Retinal pigment epithelial cell (primary cell): ENCODE results near the gene PRR5L.

Experiments used
- DNase-seq: peaks from one replicate; pipeline ENCODE4 v3.0.0-alpha.2; 2010; ENCODE audit warnings: low read depth
- H3K4me3 ChIP-seq: 2 replicates; pipeline ENCODE4 v1.5.1; 2011; ENCODE audit warnings: mild to moderate bottlenecking, low read length, control low read depth, moderate library complexity
- CTCF ChIP-seq: conservative IDR thresholded peaks from 2 replicates; pipeline ENCODE4 v1.5.1; 2011; ENCODE audit warnings: low read depth, low read length, control low read depth, inconsistent platforms

PRR5L gene

GRCh38 chr11:36309779-36310178 is 13.7 kb downstream of the PRR5L start:
- no peak for DNase-seq
- TF ChIP-seq CTCF = no peak
- no peak overlapping the region for H3K4me3 ChIP-seq

DNA sequence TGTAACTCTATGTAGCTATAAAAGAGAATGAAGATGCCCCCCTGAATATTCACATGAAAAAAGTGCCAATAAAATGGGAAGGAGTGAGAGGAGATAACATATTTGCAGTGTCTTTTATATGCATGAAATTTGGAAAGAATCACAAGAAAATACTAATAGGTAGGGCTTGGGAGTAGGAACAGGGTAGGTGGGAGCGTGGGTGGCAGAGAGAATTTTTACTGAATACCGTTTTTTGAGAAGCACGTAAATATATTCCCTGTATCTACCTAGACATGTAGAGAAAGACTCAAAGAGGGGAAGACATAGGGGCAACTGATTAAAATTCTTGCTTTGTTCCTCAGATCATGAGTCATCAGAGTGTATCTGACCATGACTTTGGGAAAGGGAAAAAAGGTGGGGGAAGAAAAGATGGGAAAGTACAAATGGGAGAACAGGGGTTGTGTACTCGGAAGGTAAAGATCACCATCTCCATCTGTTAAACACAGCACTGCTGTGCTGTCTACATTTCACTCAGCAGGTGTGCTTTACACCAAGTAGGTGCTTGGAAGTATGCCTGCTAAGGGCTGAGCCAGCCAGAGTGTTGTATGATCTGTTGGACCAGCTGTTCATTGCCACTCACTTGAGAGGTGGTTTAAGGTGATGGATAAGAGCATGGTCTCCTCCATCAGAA is 16.0 kb downstream of the PRR5L start:
- no peak for DNase-seq
- no peak for TF ChIP-seq CTCF
- H3K4me3 ChIP-seq = no peak overlapping the region

DNA sequence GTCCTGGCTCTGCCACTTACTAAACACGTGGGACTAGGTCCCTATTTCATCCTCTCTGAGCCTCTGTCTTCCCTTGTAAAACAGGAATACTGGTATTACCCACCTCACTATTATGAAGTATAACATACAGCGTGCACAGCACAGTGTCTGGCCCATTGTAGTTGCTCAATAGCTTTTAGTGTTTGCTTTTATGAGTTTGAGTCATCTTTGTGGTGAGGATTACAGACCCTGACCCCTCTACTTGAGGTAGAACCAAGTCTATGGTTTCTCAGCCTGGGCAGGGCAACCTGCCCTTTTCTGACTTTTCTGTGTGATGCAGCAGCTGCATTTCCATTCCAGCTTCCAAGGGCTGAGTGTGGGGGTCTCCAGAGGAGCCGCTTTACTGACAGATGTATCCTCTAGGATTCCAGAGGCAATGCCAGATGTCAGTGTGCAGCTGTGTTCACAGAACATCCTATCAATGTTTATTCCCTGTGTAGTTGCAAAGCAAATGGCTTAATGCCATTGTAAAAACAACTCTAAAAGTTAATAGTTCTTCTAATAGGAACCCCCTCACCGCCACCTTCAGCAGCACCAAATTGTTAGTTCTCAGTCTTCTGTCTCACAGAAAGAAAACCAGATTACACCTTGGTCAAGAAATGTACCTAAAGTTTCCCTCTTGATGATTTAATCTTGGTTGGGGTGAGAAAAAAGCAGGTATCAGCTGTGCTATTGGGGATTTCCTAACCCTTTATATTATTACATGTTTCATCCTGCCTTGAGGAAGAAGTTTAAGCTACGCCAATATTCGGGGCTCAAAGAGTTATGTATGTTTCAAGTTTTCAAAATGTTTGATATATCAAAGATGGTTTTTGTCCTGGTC is 16.8 kb downstream of the PRR5L start:
- H3K4me3 ChIP-seq = no peak overlapping the region
- DNase-seq = no peak
- no peak for TF ChIP-seq CTCF

DNA sequence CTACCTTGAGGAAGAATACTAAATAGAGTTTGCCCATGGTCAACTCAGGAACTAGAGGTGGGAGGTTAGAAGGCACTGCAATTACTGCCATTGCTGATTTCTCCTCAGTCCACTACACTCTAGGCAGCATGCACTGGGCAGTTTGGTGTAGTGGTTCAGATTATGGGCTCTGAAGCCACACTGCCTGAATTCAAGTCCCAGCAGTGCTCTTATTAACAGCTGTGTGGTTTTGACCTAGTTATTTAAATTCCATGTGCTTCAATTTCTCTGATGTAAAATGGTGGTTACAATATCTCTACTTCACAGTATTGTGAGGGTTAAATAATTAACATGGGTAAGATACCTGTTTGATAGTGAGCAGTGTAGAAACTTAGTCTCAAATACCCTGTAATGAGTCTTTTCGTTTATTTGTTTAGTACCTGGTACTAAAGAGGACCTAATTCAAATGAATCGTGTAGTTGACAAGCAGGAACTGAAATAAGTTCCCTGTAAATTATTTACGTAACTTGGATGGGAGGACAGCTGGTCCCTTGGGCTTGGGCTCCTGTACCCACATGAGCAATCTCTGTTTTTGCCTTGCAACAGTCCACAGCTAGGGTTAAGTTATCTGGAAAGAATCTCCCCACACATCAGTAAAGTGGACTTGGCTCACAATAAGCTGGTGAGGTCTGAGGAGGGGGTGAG is 17.8 kb downstream of the PRR5L start:
- H3K4me3 ChIP-seq = no peak overlapping the region
- no peak for TF ChIP-seq CTCF
- DNase-seq = no peak

- no peak for DNase-seq
- TF ChIP-seq CTCF = no peak
- H3K4me3 ChIP-seq = no peak overlapping the region
Measured at GRCh38 chr11:36314434-36314767, 18.3 kb downstream of the PRR5L start.

DNA sequence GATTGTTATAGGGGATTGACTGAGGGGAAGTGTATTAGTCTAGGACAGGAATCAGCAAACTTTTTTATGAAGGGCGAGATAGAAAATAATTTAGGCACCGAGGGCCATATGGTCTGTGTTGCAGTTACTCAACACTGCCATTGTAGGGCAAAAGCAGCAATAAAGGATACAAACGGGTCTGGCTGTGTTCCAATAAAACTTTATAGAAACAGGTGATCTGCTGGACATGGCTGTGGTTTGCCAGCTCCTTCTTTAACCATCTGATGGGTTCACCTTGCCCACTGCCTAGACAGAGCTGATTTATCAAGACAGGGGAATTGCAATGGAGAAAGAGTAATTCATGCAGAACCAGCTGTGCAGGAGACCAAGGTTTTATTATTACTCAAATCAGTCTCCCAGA is 20.0 kb downstream of the PRR5L start:
- no peak for TF ChIP-seq CTCF
- no peak for DNase-seq

More for the DNA sequence above, 20.0 kb downstream of the PRR5L start:
- no peak overlapping the region for H3K4me3 ChIP-seq
